Common myeloid progenitor, CD34-positive (primary cell): ENCODE measurements around the gene CBFA2T3.

Experiments used
- CTCF ChIA-PET: fragments of 350-600 bp; sonication (Branson Sonifier 250); formaldehyde crosslinking; loops from one replicate; lab custom pipeline; 2021; ENCODE audit warnings: antibody characterized with exemption; lab: Charles Lee
- POLR2A ChIA-PET: fragments of 350-600 bp; sonication (Branson Sonifier 250); formaldehyde crosslinking; loops from one replicate; lab custom pipeline; 2021; ENCODE audit warnings: antibody characterized with exemption; lab: Charles Lee
- DNase-seq, 3 donors: peaks; one replicate each; pipeline versions ENCODE4 v3.0.0 to v3.0.0-alpha.2; 2013
- H3K27ac ChIP-seq, 2 experiments: 1 replicate in 1 of 2; 2 replicates in 1 of 2; pipeline ENCODE4 v1.7.0; 2013; ENCODE audit warnings: inconsistent platforms in 2 of 2, low read length in 2 of 2, mild to moderate bottlenecking in 2 of 2, low read depth in 1 of 2, moderate library complexity in 1 of 2; ENCODE audit not compliant: severe bottlenecking in 2 of 2, insufficient read depth in 1 of 2, poor library complexity in 1 of 2
- H3K27me3 ChIP-seq, 5 experiments: replicated peaks in 2 of 5; 1 replicate in 3 of 5; 2 replicates in 2 of 5; pipeline versions ENCODE4 v1.6.1 to v1.7.0; 2013; ENCODE audit warnings: low read length in 4 of 5, mild to moderate bottlenecking in 2 of 5, moderate library complexity in 2 of 5, inconsistent platforms in 1 of 5; ENCODE audit not compliant: insufficient read depth in 5 of 5, control insufficient read depth in 4 of 5
- H3K36me3 ChIP-seq, 4 experiments: 1 replicate in 2 of 4; 2 replicates in 2 of 4; pipeline versions ENCODE4 v1.6.1 to v1.7.0; 2013; ENCODE audit warnings: low read length in 3 of 4, control low read depth in 1 of 4, mild to moderate bottlenecking in 1 of 4; ENCODE audit not compliant: control insufficient read depth in 4 of 4, insufficient read depth in 4 of 4
- H3K4me1 ChIP-seq, 4 experiments: 1 replicate in 3 of 4; 2 replicates in 1 of 4; pipeline versions ENCODE4 v1.6.1 to v1.7.1; 2013; ENCODE audit warnings: low read length in 3 of 4, mild to moderate bottlenecking in 3 of 4, control low read depth in 1 of 4, inconsistent platforms in 1 of 4, moderate library complexity in 1 of 4; ENCODE audit not compliant: control insufficient read depth in 4 of 4, insufficient read depth in 4 of 4; ENCODE audit errors: control extremely low read depth in 1 of 4
- H3K4me3 ChIP-seq, 7 experiments: 1 replicate in 4 of 7; 2 replicates in 3 of 7; pipeline versions ENCODE4 v1.5.1 to v1.7.0; 2013; ENCODE audit warnings: mild to moderate bottlenecking in 7 of 7, low read length in 6 of 7, moderate library complexity in 6 of 7, inconsistent platforms in 2 of 7, low read depth in 2 of 7, control low read depth in 1 of 7; ENCODE audit not compliant: insufficient read depth in 4 of 7, control insufficient read depth in 1 of 7; ENCODE audit errors: extremely low read depth in 1 of 7
- H3K9me3 ChIP-seq, 5 experiments: 1 replicate in 4 of 5; 2 replicates in 1 of 5; pipeline versions ENCODE4 v1.6.1 to v1.7.1; 2013; ENCODE audit warnings: low read length in 4 of 5, mild to moderate bottlenecking in 2 of 5, inconsistent platforms in 1 of 5, low read depth in 1 of 5, moderate library complexity in 1 of 5; ENCODE audit not compliant: control insufficient read depth in 4 of 5, insufficient read depth in 2 of 5; ENCODE audit errors: control extremely low read depth in 1 of 5
- WGBS: methylation state at CpG from one replicate; pipeline ENCODE4 v1.1.5; 2013; ENCODE audit not compliant: insufficient coverage; 5-methylcytosine and 5-hydroxymethylcytosine counted together

The CBFA2T3 gene

GRCh38 chr16:88943131-88943664, 33.8 kb downstream of the CBFA2T3 start:
- 85% methylated on average over 6 of the region's 18 CpGs for WGBS
- ChIA-PET POLR2A (no interaction called here), CTCF (interaction anchor here (1.0 to 3.5 kb wide), 7 partner anchors 15 to 273 kb away, joined by 3 to 12 read pairs (median 5); no protein-coding TSS in a partner anchor)
- peaks cover 3 to 32% (median 8%) of the 10 kb centered on the region in 4 experiments for H3K36me3 ChIP-seq
- no peak overlapping the region for H3K27ac ChIP-seq
- peaks cover 0 to 60% (median 54%) of the 10 kb centered on the region in 4 experiments for H3K4me1 ChIP-seq
- DNase-seq, result no peak
- H3K9me3 ChIP-seq, result no peaks in the 10 kb centered on the region
- no peak overlapping the region for H3K4me3 ChIP-seq
- H3K27me3 ChIP-seq, result no peaks in the 10 kb centered on the region

GRCh38 chr16:88941913-88942909, 34.8 kb downstream of the CBFA2T3 start:
- ChIA-PET CTCF (interaction anchor here (1.2 to 3.5 kb wide), 6 partner anchors 16 to 274 kb away, joined by 3 to 12 read pairs (median 6); no protein-coding TSS in a partner anchor), POLR2A (no interaction called here)
- no peaks in the 10 kb centered on the region for H3K9me3 ChIP-seq
- H3K4me1 ChIP-seq, result peaks cover 3 to 70% (median 64%) of the 10 kb centered on the region in 4 experiments
- 21% methylated on average over 48 of the region's 54 CpGs for WGBS
- peaks cover 0 to 38% (median 7%) of the 10 kb centered on the region in 4 experiments for H3K36me3 ChIP-seq
- H3K27me3 ChIP-seq, result no peaks in the 10 kb centered on the region
- peak overlapping the region in 6 of 7 experiments; percentile 23 to 74 (median 47) for H3K4me3 ChIP-seq
- DNase-seq, result peak; percentile 65 to 81 (median 79)
- no peak overlapping the region for H3K27ac ChIP-seq

GRCh38 chr16:88940862-88941817, 35.9 kb downstream of the CBFA2T3 start:
- WGBS, result under 1% methylated on average over 60 of the region's 152 CpGs
- no peaks in the 10 kb centered on the region for H3K9me3 ChIP-seq
- ChIA-PET POLR2A (interaction anchor here (0.6 to 2.4 kb wide), 4 partner anchors 17 to 37 kb away, joined by 4 to 15 read pairs (median 4); partner anchors contain the start of gene CBFA2T3), CTCF (interaction anchor here (0.8 to 3.5 kb wide), 6 partner anchors 15 to 215 kb away, joined by 3 to 12 read pairs (median 5); partner anchors contain the start of gene ACSF3)
- H3K4me3 ChIP-seq, result peak overlapping the region; percentile 55 to 82 (median 74)
- H3K4me1 ChIP-seq, result peaks cover 3 to 80% (median 73%) of the 10 kb centered on the region in 4 experiments
- no peaks in the 10 kb centered on the region for H3K27me3 ChIP-seq
- peaks cover 0 to 42% (median 7%) of the 10 kb centered on the region in 4 experiments for H3K36me3 ChIP-seq
- peak in 2 of 3 donors; percentile 58 to 67 for DNase-seq
- H3K27ac ChIP-seq, result peak overlapping the region in 1 of 2 experiments; percentile 14

GRCh38 chr16:88939972-88940861, 36.8 kb downstream of the CBFA2T3 start:
- ChIA-PET CTCF (interaction anchor here (0.8 to 1.6 kb wide), 6 partner anchors 14 to 216 kb away, joined by 3 to 7 read pairs (median 4); partner anchors contain the start of gene ACSF3), POLR2A (interaction anchor here (0.7 to 2.4 kb wide), 4 partner anchors 18 to 38 kb away, joined by 3 to 15 read pairs (median 4); partner anchors contain the start of gene CBFA2T3)
- no peaks in the 10 kb centered on the region for H3K27me3 ChIP-seq
- H3K27ac ChIP-seq, result peak overlapping the region in 1 of 2 experiments; percentile 61
- H3K36me3 ChIP-seq, result peaks cover 0 to 49% (median 7%) of the 10 kb centered on the region in 4 experiments
- H3K9me3 ChIP-seq, result no peaks in the 10 kb centered on the region
- peaks cover 3 to 82% (median 76%) of the 10 kb centered on the region in 4 experiments for H3K4me1 ChIP-seq
- WGBS, result 4% methylated on average over 48 of the region's 73 CpGs
- peak in 1 of 3 donors; percentile 54 for DNase-seq
- H3K4me3 ChIP-seq, result peak overlapping the region; percentile 55 to 82 (median 74)

GRCh38 chr16:88939245-88939971, 37.6 kb downstream of the CBFA2T3 start:
- 9% methylated on average over 30 of the region's 34 CpGs for WGBS
- peaks cover 0 to 56% (median 8%) of the 10 kb centered on the region in 4 experiments for H3K36me3 ChIP-seq
- H3K9me3 ChIP-seq, result no peaks in the 10 kb centered on the region
- no peaks in the 10 kb centered on the region for H3K27me3 ChIP-seq
- H3K27ac ChIP-seq, result peak overlapping the region in 1 of 2 experiments; percentile 61
- ChIA-PET POLR2A (interaction anchor here (0.7 to 2.4 kb wide), 4 partner anchors 18 to 228 kb away, joined by 3 to 15 read pairs (median 4); partner anchors contain the start of gene CBFA2T3), CTCF (interaction anchor here (1.3 to 1.6 kb wide), 2 partner anchors 19 to 216 kb away, joined by 3 to 7 read pairs; no protein-coding TSS in a partner anchor)
- DNase-seq, result no peak
- H3K4me1 ChIP-seq, result peaks cover 3 to 82% (median 75%) of the 10 kb centered on the region in 4 experiments
- peak overlapping the region; percentile 55 to 82 (median 74) for H3K4me3 ChIP-seq
